NCI-H524 (cell line): Measurements from ENCODE around the gene FYB2.

ENCODE experiments used
- DNase-seq, 2 experiments: peaks; one replicate each; lab custom pipeline; 2025; lab: John Stamatoyannopoulos, UW

Gene FYB2

GRCh38 chr1:56819387-56819899 is at the start of gene FYB2:
FYB2 (minus strand) TSS chr1:56819404; CDS start chr1:56819290, 114 bp downstream.
- DNase-seq = no peak

GRCh38 chr1:56868761-56869160 is 49.6 kb upstream of the FYB2 start:
- DNase-seq = no peak

- no peak for DNase-seq
Observed at GRCh38 chr1:56867491-56867890, 48.3 kb upstream of the FYB2 start.

- no peak for DNase-seq
Observed at GRCh38 chr1:56866656-56867055, 47.5 kb upstream of the FYB2 start.

- no peak for DNase-seq
Observed at GRCh38 chr1:56864430-56864829, 45.2 kb upstream of the FYB2 start.

GRCh38 chr1:56863265-56863992 is 44.2 kb upstream of the FYB2 start:
- no peak for DNase-seq

GRCh38 chr1:56859287-56859686 is 40.1 kb upstream of the FYB2 start:
- no peak for DNase-seq

GRCh38 chr1:56856186-56856585 is 37.0 kb upstream of the FYB2 start:
- no peak for DNase-seq

GRCh38 chr1:56855190-56855589 is 36.0 kb upstream of the FYB2 start:
- no peak for DNase-seq

- no peak for DNase-seq
Observed at GRCh38 chr1:56854521-56855099, 35.4 kb upstream of the FYB2 start, which contains the start of gene C8A. C8A (plus strand) TSS chr1:56854797; CDS start chr1:56854902, 105 bp downstream.

- DNase-seq = no peak
Observed at GRCh38 chr1:56852476-56852875, 33.3 kb upstream of the FYB2 start.

GRCh38 chr1:56850922-56851321 is 31.7 kb upstream of the FYB2 start:
- no peak for DNase-seq

- DNase-seq = no peak
Observed at GRCh38 chr1:56850411-56850810, 31.2 kb upstream of the FYB2 start.

- DNase-seq = no peak
Observed at GRCh38 chr1:56849750-56850149, 30.5 kb upstream of the FYB2 start.

- no peak for DNase-seq
Observed at GRCh38 chr1:56845343-56845742, 26.1 kb upstream of the FYB2 start.

- no peak for DNase-seq
Observed at GRCh38 chr1:56844545-56845136, 25.4 kb upstream of the FYB2 start.

- DNase-seq = peak in 1 of 2 experiments; percentile 31
Observed at GRCh38 chr1:56843544-56843943, 24.3 kb upstream of the FYB2 start.

GRCh38 chr1:56838759-56839158 is 19.6 kb upstream of the FYB2 start:
- DNase-seq = no peak

- DNase-seq = no peak
Observed at GRCh38 chr1:56837244-56837939, 18.2 kb upstream of the FYB2 start.

- DNase-seq = no peak
Observed at GRCh38 chr1:56836359-56836758, 17.2 kb upstream of the FYB2 start.

- no peak for DNase-seq
Observed at GRCh38 chr1:56835657-56836056, 16.5 kb upstream of the FYB2 start.

- DNase-seq = no peak
Observed at GRCh38 chr1:56834137-56834900, 15.1 kb upstream of the FYB2 start.
